NCI-H2171 (cell line): ENCODE measurements around the gene TLL2.
A peak's percentile ranks its signal among the peaks of the same experiment; 100 is the strongest.
"Not testable (repeated sequence)": the region's sequence is repeated elsewhere in the genome, so short reads cannot be mapped to it uniquely, and the experiment has no call there.

ENCODE experiments used
- DNase-seq: peaks from one replicate; lab custom pipeline; 2025; lab: John Stamatoyannopoulos, UW

The TLL2 gene

GRCh38 chr10:96513698-96514561 lies at the start of gene TLL2:
Gene TLL2, minus strand, starts transcription at chr10:96513926. Its CDS starts 241 bp downstream, at chr10:96513685.
- DNase-seq, result peak; percentile 70

DNA sequence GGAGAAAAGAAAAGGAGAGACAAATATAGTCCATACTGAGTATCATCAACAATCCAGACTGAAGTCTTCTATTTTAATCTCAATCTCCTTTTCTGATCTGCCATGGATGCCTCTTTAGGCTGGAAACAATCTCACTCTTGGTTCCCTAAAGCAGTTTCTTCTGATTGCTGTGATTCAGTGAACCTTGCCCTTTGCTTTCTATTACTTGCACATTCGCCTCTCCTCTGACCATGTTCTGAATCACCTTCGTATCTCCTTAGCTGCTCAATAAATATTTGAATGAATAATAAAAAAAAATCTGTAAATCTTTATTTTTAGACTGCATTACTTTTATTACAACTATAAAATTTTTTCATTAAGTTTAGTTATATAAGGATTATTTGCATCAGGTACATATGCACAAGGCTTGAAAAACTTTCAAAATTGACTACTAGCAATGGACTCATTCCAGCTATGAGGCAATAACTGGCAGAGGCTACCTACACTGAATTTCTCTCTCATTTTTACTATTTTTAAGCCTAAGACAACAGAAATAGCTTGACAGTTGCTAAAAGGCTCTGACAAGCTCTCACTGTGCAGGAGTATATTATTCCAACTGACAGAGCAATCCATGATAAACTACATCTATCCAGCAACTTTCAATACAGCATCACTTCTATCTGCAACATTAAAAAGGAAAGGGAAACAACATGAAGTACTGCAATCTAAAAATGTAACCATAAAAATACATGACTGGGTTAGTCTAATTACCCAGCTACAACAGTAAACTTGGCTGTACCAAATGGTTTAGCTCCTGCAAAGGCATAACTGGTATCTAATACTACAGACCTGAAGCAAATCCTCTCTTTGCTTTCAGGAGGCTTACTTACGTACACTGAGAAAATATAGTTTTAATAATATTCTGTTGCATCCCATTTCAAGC lies 47.5 kb upstream of the TLL2 start:
- no peak for DNase-seq

DNA sequence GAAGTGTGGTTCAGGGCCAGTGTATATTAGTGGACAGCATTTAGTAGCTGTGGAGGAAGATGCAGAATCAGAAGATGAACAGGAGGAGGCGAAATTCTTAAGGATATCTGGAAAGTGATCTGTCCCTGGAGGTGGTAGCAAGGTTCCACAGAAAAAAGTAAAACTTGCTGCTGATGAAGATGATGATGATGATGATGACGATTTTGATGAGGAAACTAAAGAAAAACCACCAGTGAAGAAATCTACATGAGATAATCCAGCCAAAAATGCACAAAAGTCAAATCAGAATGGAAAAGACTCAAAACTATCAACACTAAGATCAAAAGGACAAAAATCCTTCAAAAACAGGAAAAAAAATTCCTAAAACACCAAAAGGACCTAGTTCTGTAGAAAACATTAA lies 46.8 kb upstream of the TLL2 start:
- no peak for DNase-seq

GRCh38 chr10:96556003-96556402 lies 42.3 kb upstream of the TLL2 start:
- DNase-seq, result peak; percentile 5

DNA sequence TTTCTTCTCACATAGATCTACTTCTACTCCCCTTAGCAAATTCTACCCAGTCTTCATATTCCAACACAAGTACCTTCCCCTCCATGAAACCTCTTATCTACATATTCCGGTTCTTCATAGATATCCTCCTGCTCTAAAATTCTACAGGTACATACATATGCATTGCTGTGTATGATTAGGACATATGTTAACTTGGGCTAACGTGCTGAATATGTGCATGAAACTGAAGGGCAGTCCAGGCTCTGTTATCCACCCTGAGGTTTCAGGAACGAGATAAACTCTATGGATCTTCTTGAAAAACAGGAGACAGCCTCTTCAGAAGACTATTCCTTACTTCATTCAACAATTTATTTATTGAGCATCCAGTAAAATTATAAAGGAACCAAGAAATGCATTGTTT lies 41.6 kb upstream of the TLL2 start:
- no peak for DNase-seq

DNA sequence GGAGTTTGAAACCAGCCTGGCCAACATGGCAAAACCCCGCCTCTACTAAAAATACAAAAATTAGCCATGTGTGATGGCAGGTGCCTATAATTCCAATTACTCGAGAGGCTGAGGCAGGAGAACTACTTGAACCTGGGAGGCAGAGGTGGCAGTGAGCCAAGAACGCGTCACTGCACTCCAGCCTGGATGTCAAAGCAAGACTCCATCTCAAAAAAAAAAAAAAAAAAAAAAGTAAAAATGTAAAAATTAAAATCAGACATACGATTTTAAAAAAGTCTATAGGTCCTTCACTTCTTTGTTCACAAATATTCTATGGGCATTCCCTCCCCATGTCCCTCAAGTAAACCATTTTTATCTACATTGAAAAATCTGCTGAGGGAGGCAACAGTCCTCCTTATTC lies 34.9 kb upstream of the TLL2 start:
- DNase-seq, result peak; percentile 30

DNA sequence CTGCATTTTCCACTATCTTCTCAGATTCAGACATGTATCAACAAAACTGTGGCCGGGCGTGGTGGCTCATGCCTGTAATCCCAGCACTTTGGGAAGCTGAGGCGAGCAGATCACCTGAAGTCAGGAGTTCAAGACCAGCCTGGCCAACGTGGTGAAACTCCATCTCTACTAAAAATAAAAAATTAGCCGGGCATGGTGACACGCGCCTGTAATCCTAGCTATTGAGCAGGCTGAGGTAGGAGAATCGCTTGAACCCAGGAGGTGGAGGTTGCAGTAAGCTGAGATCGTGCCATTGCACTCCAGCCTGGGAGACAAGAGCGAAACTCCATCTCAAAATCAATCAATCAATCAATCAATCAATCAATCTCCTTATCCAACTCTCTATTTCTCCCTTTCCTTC lies 31.8 kb upstream of the TLL2 start:
- not testable (repeated sequence) for DNase-seq

- DNase-seq, result no peak
These were observed 28.2 kb upstream of the TLL2 start for GRCh38 chr10:96541921-96542320.

DNA sequence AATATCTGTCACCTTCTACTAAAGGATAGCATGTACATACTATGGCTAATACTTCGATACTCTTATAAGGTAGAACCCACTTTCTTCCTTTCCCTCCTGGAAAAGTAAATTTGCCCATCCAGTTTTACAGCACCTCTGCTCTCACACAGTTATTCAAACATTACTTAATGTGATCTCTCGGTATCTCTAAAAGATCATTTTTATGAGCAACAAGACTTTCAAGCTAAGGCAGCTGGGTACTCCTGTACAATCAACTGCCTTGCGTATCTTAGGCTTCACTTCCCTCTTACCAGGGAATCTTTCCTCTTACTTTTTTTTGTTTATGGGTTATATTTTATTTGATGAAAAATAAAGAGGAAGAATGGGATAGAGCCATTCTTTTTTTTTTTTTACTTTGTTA lies 26.5 kb upstream of the TLL2 start:
- DNase-seq, result no peak

GRCh38 chr10:96538683-96539082 lies 25.0 kb upstream of the TLL2 start:
- DNase-seq, result no peak

DNA sequence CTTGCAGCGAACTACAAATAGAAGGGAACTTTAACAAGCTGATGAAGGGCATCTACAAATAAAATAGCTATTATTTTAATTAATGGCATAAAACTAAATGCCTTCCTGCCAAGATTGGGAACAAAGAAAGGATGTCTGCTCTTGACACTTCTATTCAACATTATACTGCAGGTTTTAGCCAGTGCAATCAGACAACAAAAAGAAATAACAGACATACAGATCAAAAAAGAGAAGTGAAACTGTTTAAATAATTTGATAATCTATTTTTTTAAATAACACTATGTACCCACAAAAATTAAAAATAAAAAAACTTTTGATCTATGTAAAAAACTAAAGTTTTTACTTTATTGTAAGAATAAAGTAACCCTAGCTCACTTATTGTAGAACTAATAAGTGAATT lies 22.4 kb upstream of the TLL2 start:
- DNase-seq, result no peak

GRCh38 chr10:96532523-96532922 lies 18.8 kb upstream of the TLL2 start:
- no peak for DNase-seq

DNA sequence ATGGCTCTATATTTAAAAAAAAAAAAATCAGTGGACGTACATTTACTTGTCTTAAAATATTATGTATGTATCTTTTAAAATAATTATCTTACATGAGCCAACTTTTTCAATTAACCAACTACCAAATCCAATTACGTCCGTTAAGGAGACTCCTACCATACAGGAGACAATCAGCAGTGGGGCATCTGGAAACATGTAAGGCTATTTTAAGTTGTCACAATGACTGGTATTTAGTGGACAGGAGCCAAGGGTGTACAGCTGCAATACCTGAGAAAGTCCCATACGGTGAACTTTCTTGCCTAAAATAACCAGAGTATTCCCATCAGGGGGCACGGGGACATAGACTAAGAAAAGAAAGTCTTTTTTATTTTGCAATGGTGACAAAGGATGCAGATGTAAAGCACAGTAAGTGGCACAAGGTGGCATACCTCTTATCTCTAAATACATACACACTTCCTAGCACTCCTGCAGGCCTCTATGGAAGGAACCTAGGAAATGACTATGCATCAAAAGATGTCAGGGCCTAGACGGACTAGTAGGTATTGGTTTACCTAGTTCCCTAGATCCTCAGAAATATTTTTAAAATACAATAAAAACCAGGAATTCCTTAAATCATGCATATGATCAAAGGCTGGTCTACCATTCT lies 16.0 kb upstream of the TLL2 start:
- no peak for DNase-seq

GRCh38 chr10:96524741-96525140 lies 11.0 kb upstream of the TLL2 start:
- no peak for DNase-seq

- DNase-seq, result no peak
These were observed 3.6 kb upstream of the TLL2 start for GRCh38 chr10:96517284-96517683.

GRCh38 chr10:96516337-96516736 lies 2.6 kb upstream of the TLL2 start:
- DNase-seq, result no peak

DNA sequence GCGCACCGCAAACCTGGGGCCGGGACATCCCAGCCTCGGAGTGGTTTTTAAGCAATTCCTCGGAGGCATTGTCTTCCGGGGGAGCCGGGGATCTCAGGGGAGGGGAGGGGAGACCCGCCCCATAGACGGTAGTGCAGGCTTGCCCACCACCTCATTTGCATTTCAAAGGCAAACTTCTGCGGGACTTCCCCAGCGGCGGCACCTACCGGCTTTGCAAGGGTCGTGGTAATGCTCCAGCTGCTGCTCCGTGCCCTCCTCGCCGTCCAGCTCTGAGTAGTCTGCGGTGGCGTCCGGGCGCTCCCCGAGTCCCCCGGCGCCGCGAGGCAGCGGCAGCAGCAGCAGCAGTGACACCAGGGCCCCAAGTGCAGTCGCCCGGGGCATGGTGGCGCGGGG lies 425 bp downstream of the TLL2 start:
- no peak for DNase-seq

DNA sequence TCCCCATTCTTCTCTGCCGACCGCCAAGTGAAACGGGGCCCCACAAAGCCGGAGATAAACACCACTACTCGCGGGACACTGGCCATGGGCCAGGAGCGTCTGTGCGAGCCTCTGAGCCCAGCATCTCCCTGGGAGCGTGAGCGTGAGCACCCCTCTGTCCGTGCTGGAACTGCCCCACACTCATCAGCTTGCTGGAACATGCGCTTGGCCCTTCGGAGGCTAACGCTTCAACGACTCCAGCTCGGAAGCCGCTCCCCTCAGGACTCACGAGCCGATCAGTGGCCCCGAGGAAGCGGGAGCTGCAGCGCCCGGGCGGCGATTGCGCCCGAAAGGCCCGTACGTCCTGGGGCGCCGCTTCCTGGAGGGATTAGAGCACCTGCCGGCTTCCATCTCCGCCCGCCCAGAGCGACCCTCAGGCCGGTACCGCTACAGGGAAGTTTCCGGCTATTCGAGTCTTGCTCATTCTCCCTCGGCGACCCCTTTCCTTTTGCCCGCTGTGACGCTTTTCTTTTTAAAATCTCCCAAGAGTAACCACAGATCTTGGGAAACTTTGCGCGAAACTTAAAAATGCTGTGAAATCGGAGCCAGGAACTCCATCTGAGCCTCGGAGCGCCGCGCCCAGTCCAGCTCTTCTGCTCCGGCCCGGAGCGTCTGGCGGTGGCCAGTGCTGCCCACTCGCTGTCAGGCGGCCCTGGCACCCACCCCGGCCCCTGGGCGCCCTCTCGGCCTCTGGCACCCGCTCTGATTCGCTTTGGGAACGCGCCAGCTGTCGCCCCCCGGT lies 1.0 kb downstream of the TLL2 start:
- no peak for DNase-seq

GRCh38 chr10:96511044-96511945 lies 2.4 kb downstream of the TLL2 start:
- DNase-seq, result no peak

DNA sequence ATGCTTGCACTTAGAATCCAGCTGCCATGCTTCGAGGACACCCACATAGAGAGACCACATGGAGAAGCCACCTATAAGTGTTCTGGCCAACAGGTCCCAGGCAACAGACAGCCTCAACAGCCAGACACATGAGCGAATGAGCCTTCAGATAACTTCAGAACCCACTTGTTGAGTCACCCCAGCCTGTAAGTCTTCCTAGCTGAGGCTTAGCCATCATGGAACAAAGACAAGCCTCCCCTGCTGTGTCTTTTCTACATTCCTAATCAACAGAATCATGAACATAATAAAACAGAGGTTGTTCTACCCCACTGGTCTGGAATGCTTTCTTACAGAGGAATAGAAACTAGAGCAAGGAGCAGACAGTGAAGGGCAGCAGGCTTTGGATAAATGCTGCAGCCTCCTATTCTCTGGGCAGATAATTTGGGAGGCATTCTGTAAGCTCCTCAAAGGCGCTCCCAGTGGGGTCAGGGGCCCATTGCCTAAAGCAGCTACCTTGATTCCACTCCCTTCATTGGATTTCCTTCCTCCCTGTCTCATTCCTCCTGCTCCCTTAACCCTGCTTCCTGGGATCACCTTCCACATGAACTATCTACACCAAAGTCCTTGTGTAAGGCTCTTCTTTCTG lies 4.6 kb downstream of the TLL2 start:
- no peak for DNase-seq
